K562 (cell line): ENCODE measurements around the gene KLK3. TPM values are rescaled to one million over a fixed set of nuclear protein-coding genes. Genes with fewer than 3 reads are reported as not detected.

ENCODE experiments used
- ATAC-seq: fragments of 200-7000 bp; cut with Tn5 transposase; 3 replicates; pipeline ENCODE4 v1.9.1; 2020; ENCODE audit warnings: moderate library complexity
- BruUV-seq: library from RNA; stranded (reverse); fragments of 400-500 nt; replicated peaks from 2 replicates; lab custom pipeline; 2021; lab: Mats Ljungman, UMichigan
- CTCF ChIA-PET: fragments of 300-600 bp; formaldehyde crosslinking; extraction: SDS; loops from one replicate; lab custom pipeline; 2021; ENCODE audit warnings: low intra/inter-chr PET ratio; lab: Yijun Ruan, JAX
- POLR2A ChIA-PET: fragments of 300-600, 350-650 bp; sonication (Branson Sonifier 250); formaldehyde crosslinking; extraction: SDS; loops from one replicate; lab custom pipeline; 2021; ENCODE audit warnings: antibody characterized with exemption, inconsistent platforms; lab: Yijun Ruan, JAX
- DNase-seq, 4 experiments: peaks; one replicate each; pipeline versions ENCODE4 v3.0.0 to v3.0.0-alpha.2; 2011 to 2018; ENCODE audit warnings: low spot score in 3 of 4, mixed read lengths in 3 of 4; ENCODE audit errors: extremely low read depth in 1 of 4
- FAIRE-seq: peaks from 2 replicates; lab custom pipeline; 2011; peaks lifted over from hg19 to GRCh38; lab: Jason Lieb, UNC
- H2AFZ ChIP-seq: 2 replicates; pipeline ENCODE4 v1.6.0; 2011; ENCODE audit warnings: low read depth, low read length, control low read depth, inconsistent platforms
- H3K27ac ChIP-seq: fragments of 200-600 bp; 3 replicates; pipeline ENCODE4 v1.8.0; 2011; ENCODE audit warnings: low read depth, mild to moderate bottlenecking, control low read depth, inconsistent platforms, low read length, moderate library complexity, mixed read lengths; ENCODE audit errors: extremely low read depth
- H3K27me3 ChIP-seq, 2 experiments: fragments of 300-600 bp in 1 of 2; 2 replicates in 1 of 2; 3 replicates in 1 of 2; pipeline versions ENCODE4 v1.6.0 to v1.8.0; 2011; ENCODE audit warnings: inconsistent platforms in 2 of 2, low read length in 2 of 2, mild to moderate bottlenecking in 1 of 2, mixed read lengths in 1 of 2, moderate library complexity in 1 of 2; ENCODE audit not compliant: control insufficient read depth in 2 of 2, insufficient read depth in 2 of 2
- H3K36me3 ChIP-seq: fragments of 300-600 bp; 3 replicates; pipeline ENCODE4 v1.8.0; 2011; ENCODE audit warnings: mild to moderate bottlenecking, low read length, inconsistent platforms; ENCODE audit not compliant: control insufficient read depth, insufficient read depth
- H3K4me1 ChIP-seq, 2 experiments: fragments of 200-600 bp in 1 of 2; replicated peaks in 1 of 2; 2 replicates in 1 of 2; 3 replicates in 1 of 2; pipeline versions ENCODE4 v1.5.1 to v1.8.0; 2011; ENCODE audit warnings: inconsistent platforms in 2 of 2, low read length in 2 of 2, mild to moderate bottlenecking in 1 of 2, mixed read lengths in 1 of 2, moderate library complexity in 1 of 2; ENCODE audit not compliant: control insufficient read depth in 2 of 2, insufficient read depth in 2 of 2
- H3K4me2 ChIP-seq: 2 replicates; pipeline ENCODE4 v1.6.1; 2011; ENCODE audit warnings: low read length, control low read depth, inconsistent platforms, mixed read lengths; ENCODE audit not compliant: insufficient read depth
- H3K4me3 ChIP-seq: fragments of 200-600 bp; sonication (generic), shearing (Covaris generic); 2 replicates; pipeline ENCODE4 v1.5.1; 2016; ENCODE audit warnings: control low read depth, inconsistent platforms
- H3K79me2 ChIP-seq: fragments of 200-600 bp; 3 replicates; pipeline ENCODE4 v1.8.0; 2011; ENCODE audit warnings: low read length, inconsistent platforms; ENCODE audit not compliant: control insufficient read depth, insufficient read depth
- H3K9ac ChIP-seq, 2 experiments: 2 replicates each; pipeline versions ENCODE4 v1.6.0 to v1.6.1; 2011; ENCODE audit warnings: low read depth in 2 of 2, low read length in 2 of 2, control low read depth in 1 of 2, inconsistent platforms in 1 of 2, mild to moderate bottlenecking in 1 of 2, mixed read lengths in 1 of 2; ENCODE audit not compliant: insufficient read depth in 1 of 2
- H3K9me1 ChIP-seq: one replicate; pipeline ENCODE4 v1.6.0; 2011; ENCODE audit warnings: inconsistent platforms, mild to moderate bottlenecking, low read length, moderate library complexity; ENCODE audit not compliant: control insufficient read depth, insufficient read depth
- H3K9me3 ChIP-seq: replicated peaks from 2 replicates; pipeline ENCODE4 v1.5.1; 2011; ENCODE audit warnings: low read depth, low read length, inconsistent platforms; ENCODE audit not compliant: control insufficient read depth, insufficient read depth
- H4K20me1 ChIP-seq: replicated peaks from 2 replicates; pipeline ENCODE4 v1.6.1; 2011; ENCODE audit warnings: low read length, inconsistent platforms, mixed read lengths; ENCODE audit not compliant: control insufficient read depth, insufficient read depth
- DIDO1 ChIP-seq: fragments of 450-650 bp; IDR thresholded peaks from 2 replicates; pipeline ENCODE4 v1.6.1; 2016; ENCODE audit warnings: low read depth, missing biosample characterization, missing genetic modification characterization
- FOXA1 ChIP-seq: fragments of 450-650 bp; IDR thresholded peaks from 2 replicates; pipeline ENCODE4 v1.6.1; 2016; ENCODE audit warnings: mild to moderate bottlenecking, borderline replicate concordance
- NR3C1 ChIP-seq: sonication (generic); formaldehyde crosslinking; IDR thresholded peaks from 2 replicates; pipeline ENCODE4 v1.8.1; 2022; ENCODE audit warnings: missing genetic modification reagents
- SMAD2 ChIP-seq: fragments of 150-350 bp; IDR thresholded peaks from 2 replicates; pipeline ENCODE4 v1.6.1; 2014; ENCODE audit warnings: low read depth, mild to moderate bottlenecking, low read length
- SPI1 ChIP-seq: IDR thresholded peaks from 2 replicates; pipeline ENCODE4 v1.6.1; 2011; ENCODE audit warnings: low read depth, low read length, control low read depth, borderline replicate concordance
- ZNF3 ChIP-seq: fragments of 250-450 bp; sonication (Bioruptor Pico); IDR thresholded peaks from 2 replicates; pipeline ENCODE4 v1.5.0; 2021; ENCODE audit warnings: mild to moderate bottlenecking, moderate library complexity
- ZNF316 ChIP-seq: fragments of 450-650 bp; IDR thresholded peaks from 2 replicates; pipeline ENCODE4 v1.6.1; 2016
- WGBS: fragments of 100-300 bp; shearing (Covaris generic); methylation state at CpG from one replicate; pipeline ENCODE4 v1.1.6; 2016; ENCODE audit warnings: low coverage, mixed read lengths; ENCODE audit not compliant: insufficient coverage; ENCODE audit errors: missing lambda C conversion rate; 5-methylcytosine and 5-hydroxymethylcytosine counted together
- in situ Hi-C: fragments of 300-500 bp; cut with MboI; formaldehyde crosslinking; loops from 4 replicates; pipeline ENCODE4 v1.15.0; 2018; ENCODE audit warnings: inconsistent platforms, mixed read lengths
- intact Hi-C: fragments of 100-400 bp; cut with micrococcal nuclease; formaldehyde crosslinking; loops from 2 replicates; pipeline ENCODE4 v1.14.2; 2022
- polyA plus RNA-seq, 8 experiments: library from polyadenylated mRNA; depleted of rRNA in 4 of 8; stranded (reverse) in 5 of 8; unstranded in 3 of 8; fragments of >200 nt; fragmentation: Nextera tagmentation in 2 of 8; fragmentation: Illumina TruSeq in 1 of 8; extraction: Ambion mirVana in 2 of 8; extraction: Trizol in 1 of 8; gene quantifications; 2 replicates each; pipeline versions ENCODE4 v1.2.1 to v1.2.3, GENCODE V29; 2011 to 2014; ENCODE audit warnings: inconsistent platforms in 1 of 8, missing spikeins in 1 of 8
- total RNA-seq, 7 experiments: library from RNA; depleted of rRNA in 6 of 7; stranded (reverse); fragments of >200 nt in 6 of 7; fragmentation: Illumina TruSeq in 2 of 7; extraction: Trizol in 2 of 7; gene quantifications; 2 replicates each; pipeline versions ENCODE4 v1.2.1 to v1.2.3, GENCODE V29; 2011 to 2021; ENCODE audit warnings: low replicate concordance in 1 of 7
- TF ChIP-seq, protein P1 (sequence below): sonication (generic); formaldehyde crosslinking; IDR thresholded peaks from 2 replicates; pipeline ENCODE4 v1.8.1; 2023; ENCODE audit warnings: missing genetic modification reagents, mild to moderate bottlenecking, borderline replicate concordance
- TF ChIP-seq, protein P2 (sequence below): fragments of 450-650 bp; conservative IDR thresholded peaks from 2 replicates; pipeline ENCODE4 v1.6.1; 2016; ENCODE audit warnings: missing genetic modification characterization, low read depth, mild to moderate bottlenecking, control low read depth, missing compliant biosample characterization

The KLK3 gene
- total and polyA plus RNA-seq, 9 of the 15 experiments (the other 6 are each of a cell fraction or from before 2014, with no cell fraction given), result not detected

DNA sequence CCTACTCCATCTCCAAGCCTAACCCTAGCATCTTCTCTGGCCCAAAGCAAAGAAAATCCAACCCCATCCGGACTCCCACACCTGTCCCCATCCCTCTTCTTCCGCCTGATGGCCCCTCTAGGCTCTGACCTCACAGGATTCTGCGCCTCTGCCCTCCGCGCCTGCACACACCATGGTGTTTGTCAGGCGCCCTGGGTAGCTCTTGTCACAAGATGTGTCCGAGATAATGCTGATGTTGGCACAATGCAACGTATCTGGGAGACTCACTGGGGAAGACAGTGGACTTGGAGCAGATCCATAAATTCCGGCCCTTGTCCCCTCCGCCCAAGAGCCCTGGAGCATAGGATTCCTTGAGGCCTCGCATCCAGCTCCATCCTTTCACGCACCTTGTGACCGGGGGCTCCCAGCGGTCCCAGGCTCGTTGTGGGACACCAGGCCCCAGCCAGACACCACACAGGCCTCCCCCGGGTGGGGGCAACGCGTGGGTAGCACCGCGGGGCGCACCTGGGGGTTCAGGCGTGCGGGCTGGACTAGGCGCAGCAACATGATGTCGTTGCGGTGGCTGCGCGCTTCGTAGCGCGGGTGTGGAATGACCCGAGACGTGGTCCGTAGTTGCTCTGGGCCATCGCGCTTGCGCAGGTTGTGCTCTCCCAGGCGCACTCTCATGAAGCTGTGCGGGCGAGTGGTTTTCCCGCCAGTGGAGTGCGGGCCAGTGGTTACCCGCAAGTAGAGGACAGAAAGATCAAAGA, 28.0 kb upstream of the KLK3 start:
- Histone ChIP-seq H3K27ac (no peak overlapping the region), H3K4me1 (peaks cover 25 to 41% of the 10 kb centered on the region in 2 experiments), H2AFZ (no peak overlapping the region), H3K9ac (no peak overlapping the region; a peak in 1 of 4 replicates), H3K4me3 (no peak overlapping the region), H3K36me3 (no peaks in the 10 kb centered on the region), H3K9me1 (no peaks in the 10 kb centered on the region), H3K27me3 (peaks cover 0 to 20% of the 10 kb centered on the region in 2 experiments; a peak in 3 of 5 replicates), H4K20me1 (no peaks in the 10 kb centered on the region; the same call in 1 of the 2 replicates), H3K79me2 (no peaks in the 10 kb centered on the region), H3K9me3 (no peaks in the 10 kb centered on the region), H3K4me2 (no peak overlapping the region)
- no TSS peak for BruUV-seq
- ChIA-PET CTCF (no interaction called here), POLR2A (no interaction called here)
- in situ Hi-C loops (no loop called here), intact Hi-C loops (no loop called here)
- DNase-seq (no peak), FAIRE-seq (no peak), ATAC-seq (no peak)
- WGBS, result 61% methylated on average over 30 of the region's 43 CpGs
- TF ChIP-seq ZNF316 (peak; percentile 20; the same call in 1 of the 2 replicates), SPI1 (no peak)

DNA sequence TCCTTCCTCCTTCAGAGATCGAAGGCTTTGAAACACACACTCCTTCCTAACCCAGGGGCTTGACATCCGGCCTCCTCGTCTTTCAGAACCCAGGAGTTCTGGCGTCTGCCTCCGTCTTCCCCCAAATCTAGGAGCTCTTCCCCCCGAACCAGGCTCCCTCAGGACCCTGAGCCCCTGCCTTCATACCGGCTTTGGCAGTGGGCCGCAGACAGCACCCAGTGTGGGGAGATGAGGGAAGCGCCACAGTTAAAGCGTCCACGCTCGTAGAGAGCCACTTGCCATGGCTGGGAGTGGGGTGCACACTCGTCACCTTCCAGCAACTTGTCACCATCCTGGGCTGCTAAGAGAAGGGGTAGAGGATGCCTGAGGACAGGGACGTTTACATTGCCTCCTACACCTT, 27.2 kb upstream of the KLK3 start:
- Histone ChIP-seq H3K27me3 (peaks cover 0 to 20% of the 10 kb centered on the region in 2 experiments; a peak in 3 of 5 replicates), H3K4me3 (no peak overlapping the region), H3K4me2 (no peak overlapping the region), H3K4me1 (peaks cover 20 to 33% of the 10 kb centered on the region in 2 experiments), H3K9me3 (no peaks in the 10 kb centered on the region), H4K20me1 (no peaks in the 10 kb centered on the region; the same call in 1 of the 2 replicates), H3K79me2 (no peaks in the 10 kb centered on the region), H2AFZ (no peak overlapping the region), H3K27ac (no peak overlapping the region), H3K9me1 (no peaks in the 10 kb centered on the region), H3K36me3 (no peaks in the 10 kb centered on the region), H3K9ac (no peak overlapping the region)
- POLR2A ChIA-PET, result no interaction called here
- BruUV-seq, result no TSS peak
- ATAC-seq (no peak), FAIRE-seq (no peak), DNase-seq (no peak)
- CTCF ChIA-PET, result no interaction called here
- intact Hi-C loops, result no loop called here
- in situ Hi-C loops, result no loop called here
- WGBS, result 19% methylated on average over 14 of the region's 14 CpGs
- TF ChIP-seq ZNF3 (CRISPR knock-in tag) (no peak), SPI1 (no peak), FOXA1 (no peak), DIDO1 (no peak), SMAD2 (no peak), NR3C1 (CRISPR knock-in tag) (no peak)
- TF ChIP-seq, protein P1, sequence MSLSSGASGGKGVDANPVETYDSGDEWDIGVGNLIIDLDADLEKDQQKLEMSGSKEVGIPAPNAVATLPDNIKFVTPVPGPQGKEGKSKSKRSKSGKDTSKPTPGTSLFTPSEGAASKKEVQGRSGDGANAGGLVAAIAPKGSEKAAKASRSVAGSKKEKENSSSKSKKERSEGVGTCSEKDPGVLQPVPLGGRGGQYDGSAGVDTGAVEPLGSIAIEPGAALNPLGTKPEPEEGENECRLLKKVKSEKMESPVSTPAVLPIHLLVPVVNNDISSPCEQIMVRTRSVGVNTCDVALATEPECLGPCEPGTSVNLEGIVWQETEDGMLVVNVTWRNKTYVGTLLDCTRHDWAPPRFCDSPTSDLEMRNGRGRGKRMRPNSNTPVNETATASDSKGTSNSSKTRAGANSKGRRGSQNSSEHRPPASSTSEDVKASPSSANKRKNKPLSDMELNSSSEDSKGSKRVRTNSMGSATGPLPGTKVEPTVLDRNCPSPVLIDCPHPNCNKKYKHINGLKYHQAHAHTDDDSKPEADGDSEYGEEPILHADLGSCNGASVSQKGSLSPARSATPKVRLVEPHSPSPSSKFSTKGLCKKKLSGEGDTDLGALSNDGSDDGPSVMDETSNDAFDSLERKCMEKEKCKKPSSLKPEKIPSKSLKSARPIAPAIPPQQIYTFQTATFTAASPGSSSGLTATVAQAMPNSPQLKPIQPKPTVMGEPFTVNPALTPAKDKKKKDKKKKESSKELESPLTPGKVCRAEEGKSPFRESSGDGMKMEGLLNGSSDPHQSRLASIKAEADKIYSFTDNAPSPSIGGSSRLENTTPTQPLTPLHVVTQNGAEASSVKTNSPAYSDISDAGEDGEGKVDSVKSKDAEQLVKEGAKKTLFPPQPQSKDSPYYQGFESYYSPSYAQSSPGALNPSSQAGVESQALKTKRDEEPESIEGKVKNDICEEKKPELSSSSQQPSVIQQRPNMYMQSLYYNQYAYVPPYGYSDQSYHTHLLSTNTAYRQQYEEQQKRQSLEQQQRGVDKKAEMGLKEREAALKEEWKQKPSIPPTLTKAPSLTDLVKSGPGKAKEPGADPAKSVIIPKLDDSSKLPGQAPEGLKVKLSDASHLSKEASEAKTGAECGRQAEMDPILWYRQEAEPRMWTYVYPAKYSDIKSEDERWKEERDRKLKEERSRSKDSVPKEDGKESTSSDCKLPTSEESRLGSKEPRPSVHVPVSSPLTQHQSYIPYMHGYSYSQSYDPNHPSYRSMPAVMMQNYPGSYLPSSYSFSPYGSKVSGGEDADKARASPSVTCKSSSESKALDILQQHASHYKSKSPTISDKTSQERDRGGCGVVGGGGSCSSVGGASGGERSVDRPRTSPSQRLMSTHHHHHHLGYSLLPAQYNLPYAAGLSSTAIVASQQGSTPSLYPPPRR (CRISPR knock-in tag), result no peak
- TF ChIP-seq, protein P2, sequence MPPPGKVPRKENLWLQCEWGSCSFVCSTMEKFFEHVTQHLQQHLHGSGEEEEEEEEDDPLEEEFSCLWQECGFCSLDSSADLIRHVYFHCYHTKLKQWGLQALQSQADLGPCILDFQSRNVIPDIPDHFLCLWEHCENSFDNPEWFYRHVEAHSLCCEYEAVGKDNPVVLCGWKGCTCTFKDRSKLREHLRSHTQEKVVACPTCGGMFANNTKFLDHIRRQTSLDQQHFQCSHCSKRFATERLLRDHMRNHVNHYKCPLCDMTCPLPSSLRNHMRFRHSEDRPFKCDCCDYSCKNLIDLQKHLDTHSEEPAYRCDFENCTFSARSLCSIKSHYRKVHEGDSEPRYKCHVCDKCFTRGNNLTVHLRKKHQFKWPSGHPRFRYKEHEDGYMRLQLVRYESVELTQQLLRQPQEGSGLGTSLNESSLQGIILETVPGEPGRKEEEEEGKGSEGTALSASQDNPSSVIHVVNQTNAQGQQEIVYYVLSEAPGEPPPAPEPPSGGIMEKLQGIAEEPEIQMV (tag), result no peak
